Measurements from ENCODE around the gene BCL10.

Gene BCL10

GRCh38 chr1:85319491-85319890, 43.1 kb upstream of the BCL10 start:
- TF ChIP-seq, protein P1, sequence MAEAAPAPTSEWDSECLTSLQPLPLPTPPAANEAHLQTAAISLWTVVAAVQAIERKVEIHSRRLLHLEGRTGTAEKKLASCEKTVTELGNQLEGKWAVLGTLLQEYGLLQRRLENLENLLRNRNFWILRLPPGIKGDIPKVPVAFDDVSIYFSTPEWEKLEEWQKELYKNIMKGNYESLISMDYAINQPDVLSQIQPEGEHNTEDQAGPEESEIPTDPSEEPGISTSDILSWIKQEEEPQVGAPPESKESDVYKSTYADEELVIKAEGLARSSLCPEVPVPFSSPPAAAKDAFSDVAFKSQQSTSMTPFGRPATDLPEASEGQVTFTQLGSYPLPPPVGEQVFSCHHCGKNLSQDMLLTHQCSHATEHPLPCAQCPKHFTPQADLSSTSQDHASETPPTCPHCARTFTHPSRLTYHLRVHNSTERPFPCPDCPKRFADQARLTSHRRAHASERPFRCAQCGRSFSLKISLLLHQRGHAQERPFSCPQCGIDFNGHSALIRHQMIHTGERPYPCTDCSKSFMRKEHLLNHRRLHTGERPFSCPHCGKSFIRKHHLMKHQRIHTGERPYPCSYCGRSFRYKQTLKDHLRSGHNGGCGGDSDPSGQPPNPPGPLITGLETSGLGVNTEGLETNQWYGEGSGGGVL (tag by site-specific recombination; IDR thresholded peaks at IDR 0.05), result no peak
- TF ChIP-seq ZBTB48 (tag by site-specific recombination; IDR thresholded peaks at IDR 0.05) (no peak), ZFP37 (tag by site-specific recombination; IDR thresholded peaks at IDR 0.05) (no peak), ZNF416 (tag by site-specific recombination; IDR thresholded peaks at IDR 0.05) (no peak), ELK4 (IDR thresholded peaks at IDR 0.05; ENCODE audit: borderline replicate concordance, low read depth, low read length) (no peak), ZNF37A (tag by site-specific recombination; IDR thresholded peaks at IDR 0.05) (no peak), ZNF10 (tag by site-specific recombination; IDR thresholded peaks at IDR 0.05) (no peak), ZSCAN18 (tag by site-specific recombination; IDR thresholded peaks at IDR 0.05) (no peak), ZNF701 (tag by site-specific recombination; IDR thresholded peaks at IDR 0.05) (no peak), ZNF423 (tag by site-specific recombination; IDR thresholded peaks at IDR 0.05) (no peak), KLF10 (tag by site-specific recombination; IDR thresholded peaks at IDR 0.05) (no peak), ZNF114 (tag by site-specific recombination; IDR thresholded peaks at IDR 0.05) (no peak), ZNF239 (tag by site-specific recombination; IDR thresholded peaks at IDR 0.05) (no peak), ZNF140 (tag by site-specific recombination; IDR thresholded peaks at IDR 0.05) (no peak), ZNF610 (tag by site-specific recombination; IDR thresholded peaks at IDR 0.05; ENCODE audit: borderline replicate concordance) (no peak)
- TF ChIP-seq, protein P2, sequence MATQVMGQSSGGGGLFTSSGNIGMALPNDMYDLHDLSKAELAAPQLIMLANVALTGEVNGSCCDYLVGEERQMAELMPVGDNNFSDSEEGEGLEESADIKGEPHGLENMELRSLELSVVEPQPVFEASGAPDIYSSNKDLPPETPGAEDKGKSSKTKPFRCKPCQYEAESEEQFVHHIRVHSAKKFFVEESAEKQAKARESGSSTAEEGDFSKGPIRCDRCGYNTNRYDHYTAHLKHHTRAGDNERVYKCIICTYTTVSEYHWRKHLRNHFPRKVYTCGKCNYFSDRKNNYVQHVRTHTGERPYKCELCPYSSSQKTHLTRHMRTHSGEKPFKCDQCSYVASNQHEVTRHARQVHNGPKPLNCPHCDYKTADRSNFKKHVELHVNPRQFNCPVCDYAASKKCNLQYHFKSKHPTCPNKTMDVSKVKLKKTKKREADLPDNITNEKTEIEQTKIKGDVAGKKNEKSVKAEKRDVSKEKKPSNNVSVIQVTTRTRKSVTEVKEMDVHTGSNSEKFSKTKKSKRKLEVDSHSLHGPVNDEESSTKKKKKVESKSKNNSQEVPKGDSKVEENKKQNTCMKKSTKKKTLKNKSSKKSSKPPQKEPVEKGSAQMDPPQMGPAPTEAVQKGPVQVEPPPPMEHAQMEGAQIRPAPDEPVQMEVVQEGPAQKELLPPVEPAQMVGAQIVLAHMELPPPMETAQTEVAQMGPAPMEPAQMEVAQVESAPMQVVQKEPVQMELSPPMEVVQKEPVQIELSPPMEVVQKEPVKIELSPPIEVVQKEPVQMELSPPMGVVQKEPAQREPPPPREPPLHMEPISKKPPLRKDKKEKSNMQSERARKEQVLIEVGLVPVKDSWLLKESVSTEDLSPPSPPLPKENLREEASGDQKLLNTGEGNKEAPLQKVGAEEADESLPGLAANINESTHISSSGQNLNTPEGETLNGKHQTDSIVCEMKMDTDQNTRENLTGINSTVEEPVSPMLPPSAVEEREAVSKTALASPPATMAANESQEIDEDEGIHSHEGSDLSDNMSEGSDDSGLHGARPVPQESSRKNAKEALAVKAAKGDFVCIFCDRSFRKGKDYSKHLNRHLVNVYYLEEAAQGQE (tag by site-specific recombination; IDR thresholded peaks at IDR 0.05), result no peak
- TF ChIP-seq, protein P3, sequence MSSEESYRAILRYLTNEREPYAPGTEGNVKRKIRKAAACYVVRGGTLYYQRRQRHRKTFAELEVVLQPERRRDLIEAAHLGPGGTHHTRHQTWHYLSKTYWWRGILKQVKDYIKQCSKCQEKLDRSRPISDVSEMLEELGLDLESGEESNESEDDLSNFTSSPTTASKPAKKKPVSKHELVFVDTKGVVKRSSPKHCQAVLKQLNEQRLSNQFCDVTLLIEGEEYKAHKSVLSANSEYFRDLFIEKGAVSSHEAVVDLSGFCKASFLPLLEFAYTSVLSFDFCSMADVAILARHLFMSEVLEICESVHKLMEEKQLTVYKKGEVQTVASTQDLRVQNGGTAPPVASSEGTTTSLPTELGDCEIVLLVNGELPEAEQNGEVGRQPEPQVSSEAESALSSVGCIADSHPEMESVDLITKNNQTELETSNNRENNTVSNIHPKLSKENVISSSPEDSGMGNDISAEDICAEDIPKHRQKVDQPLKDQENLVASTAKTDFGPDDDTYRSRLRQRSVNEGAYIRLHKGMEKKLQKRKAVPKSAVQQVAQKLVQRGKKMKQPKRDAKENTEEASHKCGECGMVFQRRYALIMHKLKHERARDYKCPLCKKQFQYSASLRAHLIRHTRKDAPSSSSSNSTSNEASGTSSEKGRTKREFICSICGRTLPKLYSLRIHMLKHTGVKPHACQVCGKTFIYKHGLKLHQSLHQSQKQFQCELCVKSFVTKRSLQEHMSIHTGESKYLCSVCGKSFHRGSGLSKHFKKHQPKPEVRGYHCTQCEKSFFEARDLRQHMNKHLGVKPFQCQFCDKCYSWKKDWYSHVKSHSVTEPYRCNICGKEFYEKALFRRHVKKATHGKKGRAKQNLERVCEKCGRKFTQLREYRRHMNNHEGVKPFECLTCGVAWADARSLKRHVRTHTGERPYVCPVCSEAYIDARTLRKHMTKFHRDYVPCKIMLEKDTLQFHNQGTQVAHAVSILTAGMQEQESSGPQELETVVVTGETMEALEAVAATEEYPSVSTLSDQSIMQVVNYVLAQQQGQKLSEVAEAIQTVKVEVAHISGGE (tag by site-specific recombination; conservative IDR thresholded peaks at IDR 0.05; ENCODE audit: low read depth), result no peak
- TF ChIP-seq, protein P4, sequence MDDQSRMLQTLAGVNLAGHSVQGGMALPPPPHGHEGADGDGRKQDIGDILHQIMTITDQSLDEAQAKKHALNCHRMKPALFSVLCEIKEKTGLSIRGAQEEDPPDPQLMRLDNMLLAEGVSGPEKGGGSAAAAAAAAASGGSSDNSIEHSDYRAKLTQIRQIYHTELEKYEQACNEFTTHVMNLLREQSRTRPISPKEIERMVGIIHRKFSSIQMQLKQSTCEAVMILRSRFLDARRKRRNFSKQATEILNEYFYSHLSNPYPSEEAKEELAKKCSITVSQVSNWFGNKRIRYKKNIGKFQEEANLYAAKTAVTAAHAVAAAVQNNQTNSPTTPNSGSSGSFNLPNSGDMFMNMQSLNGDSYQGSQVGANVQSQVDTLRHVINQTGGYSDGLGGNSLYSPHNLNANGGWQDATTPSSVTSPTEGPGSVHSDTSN (CRISPR knock-in tag; IDR thresholded peaks at IDR 0.05), result no peak
- Histone ChIP-seq H3K36me3 (ENCODE audit: control insufficient read depth in 2 of 2, insufficient read depth in 1 of 2, low read length in 2 of 2) (no peaks in the 10 kb centered on the region; a peak in 1 of 3 replicates), H3K4me3 (ENCODE audit: low read depth, low read length) (no peak overlapping the region), H3K4me1 (ENCODE audit: control insufficient read depth, insufficient read depth, low read length) (peaks cover 7% of the 10 kb centered on the region; the same call in 1 of the 2 replicates), H3K27ac (ENCODE audit: extremely low read depth, low read depth, low read length) (no peak overlapping the region), H3K9me3 (ENCODE audit: control insufficient read depth, insufficient read depth, low read depth, low read length) (no peaks in the 10 kb centered on the region)
- ChIA-PET POLR2A (no interaction called here), CTCF (interaction anchor here (1.0 to 1.4 kb wide), 2 partner anchors 11 to 24 kb away, joined by 6 to 12 read pairs; no protein-coding TSS in a partner anchor)
